CD14-positive monocyte (primary cell): ENCODE results near the gene FBXL17. TPM values are rescaled to one million over a fixed set of nuclear protein-coding genes. Genes with fewer than 3 reads are reported as not detected.

Source experiments
- DNase-seq, 3 donors: peaks; one replicate each; pipeline ENCODE4 v3.0.0-alpha.2; 2011 to 2022
- H2AFZ ChIP-seq: 2 replicates; pipeline ENCODE4 v1.6.0; 2012; ENCODE audit warnings: mild to moderate bottlenecking, low read depth, low read length, inconsistent platforms; ENCODE audit not compliant: insufficient read depth, poor library complexity, severe bottlenecking
- H3K27ac ChIP-seq, 2 donors: 1 replicate in 1 of 2; 2 replicates in 1 of 2; pipeline ENCODE4 v1.5.1; 2012 to 2013; ENCODE audit warnings: low read length in 2 of 2, control low read depth in 1 of 2, inconsistent platforms in 1 of 2, low read depth in 1 of 2, mild to moderate bottlenecking in 1 of 2
- H3K27me3 ChIP-seq, 2 donors: one replicate each; pipeline versions ENCODE4 v1.6.0 to v1.6.1; 2011 to 2013; ENCODE audit warnings: low read length in 2 of 2; ENCODE audit not compliant: control insufficient read depth in 2 of 2, insufficient read depth in 2 of 2
- H3K36me3 ChIP-seq, 2 donors: replicated peaks in 1 of 2; 1 replicate in 1 of 2; 2 replicates in 1 of 2; pipeline versions ENCODE4 v1.5.1 to v1.6.1; 2012 to 2013; ENCODE audit warnings: low read length in 2 of 2, control low read depth in 1 of 2, inconsistent platforms in 1 of 2, mild to moderate bottlenecking in 1 of 2; ENCODE audit not compliant: insufficient read depth in 2 of 2, control insufficient read depth in 1 of 2
- H3K4me1 ChIP-seq, 2 donors: 1 replicate in 1 of 2; 2 replicates in 1 of 2; pipeline versions ENCODE4 v1.5.1 to v1.6.1; 2012 to 2013; ENCODE audit warnings: low read length in 2 of 2, control low read depth in 1 of 2, inconsistent platforms in 1 of 2, mild to moderate bottlenecking in 1 of 2, moderate library complexity in 1 of 2; ENCODE audit not compliant: insufficient read depth in 2 of 2, control insufficient read depth in 1 of 2
- H3K4me2 ChIP-seq: replicated peaks from 2 replicates; pipeline ENCODE3; 2012; ENCODE audit warnings: low read length, moderate library complexity, mild to moderate bottlenecking; ENCODE audit not compliant: poor library complexity, severe bottlenecking; ENCODE audit errors: extremely low read depth
- H3K4me3 ChIP-seq, 3 experiments: fragments of 200-600 bp in 1 of 3; sonication (generic) in 1 of 3; replicated peaks in 1 of 3; 1 replicate in 2 of 3; 2 replicates in 1 of 3; pipeline ENCODE4 v1.5.1; 2011 to 2013; ENCODE audit warnings: low read length in 3 of 3, mild to moderate bottlenecking in 3 of 3, control low read depth in 2 of 3, low read depth in 2 of 3, inconsistent platforms in 1 of 3, moderate library complexity in 1 of 3
- H3K79me2 ChIP-seq: 2 replicates; pipeline ENCODE4 v1.6.0; 2012; ENCODE audit warnings: mild to moderate bottlenecking, control low read depth, inconsistent platforms, low read length, moderate library complexity; ENCODE audit not compliant: insufficient read depth
- H3K9ac ChIP-seq: 2 replicates; pipeline ENCODE4 v1.6.0; 2017; ENCODE audit warnings: low read length, mild to moderate bottlenecking; ENCODE audit not compliant: insufficient read depth, poor library complexity, severe bottlenecking
- H3K9me3 ChIP-seq, 2 donors: replicated peaks in 1 of 2; 1 replicate in 1 of 2; 2 replicates in 1 of 2; pipeline versions ENCODE4 v1.5.1 to v1.6.1; 2012 to 2013; ENCODE audit warnings: low read length in 2 of 2, control low read depth in 1 of 2; ENCODE audit not compliant: control insufficient read depth in 1 of 2, insufficient read depth in 1 of 2
- H4K20me1 ChIP-seq: 2 replicates; pipeline ENCODE4 v1.6.0; 2012; ENCODE audit warnings: mild to moderate bottlenecking, low read length, control low read depth, moderate library complexity; ENCODE audit not compliant: insufficient read depth
- H3K27ac Mint-ChIP-seq, 7 donors: one replicate each; pipeline ENCODE4 v1.8.0; 2020; ENCODE audit warnings: mild to moderate bottlenecking in 7 of 7, mixed read lengths in 7 of 7, moderate library complexity in 6 of 7, inconsistent platforms in 2 of 7
- H3K27me3 Mint-ChIP-seq, 3 donors: one replicate each; pipeline ENCODE4 v1.8.0; 2021 to 2022; ENCODE audit warnings: low read depth in 3 of 3, mild to moderate bottlenecking in 3 of 3, mixed read lengths in 3 of 3, moderate library complexity in 3 of 3, inconsistent platforms in 1 of 3
- H3K36me3 Mint-ChIP-seq, 2 donors: one replicate each; pipeline ENCODE4 v1.8.0; 2020; ENCODE audit warnings: mixed read lengths in 2 of 2, inconsistent platforms in 1 of 2, mild to moderate bottlenecking in 1 of 2
- H3K4me1 Mint-ChIP-seq: one replicate; pipeline ENCODE4 v1.8.0; 2020; ENCODE audit warnings: mild to moderate bottlenecking, mixed read lengths
- H3K4me3 Mint-ChIP-seq, 2 donors: one replicate each; pipeline ENCODE4 v1.8.0; 2020; ENCODE audit warnings: mild to moderate bottlenecking in 2 of 2, mixed read lengths in 2 of 2, moderate library complexity in 1 of 2
- H3K9me3 Mint-ChIP-seq, 7 donors: one replicate each; pipeline ENCODE4 v1.8.0; 2020 to 2022; ENCODE audit warnings: mixed read lengths in 7 of 7, mild to moderate bottlenecking in 6 of 7, moderate library complexity in 6 of 7, inconsistent platforms in 2 of 7
- CTCF ChIP-seq: fragments of 200-600 bp; IDR thresholded peaks from one replicate; pipeline ENCODE4 v1.8.0; 2022; ENCODE audit warnings: antibody characterized with exemption, mild to moderate bottlenecking
- WGBS: methylation state at CpG from one replicate; pipeline ENCODE4 v1.1.5; 2013; ENCODE audit warnings: missing lambda C conversion rate; ENCODE audit not compliant: insufficient coverage; 5-methylcytosine and 5-hydroxymethylcytosine counted together
- intact Hi-C, 2 donors: fragments of 100-400 bp; cut with micrococcal nuclease; formaldehyde crosslinking; loops; one replicate each; pipeline versions ENCODE4 v1.15.0 to v1.15.1; 2023
- polyA plus RNA-seq, 3 donors: library from polyadenylated mRNA; depleted of rRNA in 1 of 3; unstranded in 2 of 3; stranded (reverse) in 1 of 3; fragments of 300-500 nt in 2 of 3; fragments of >200 nt in 1 of 3; fragmentation: Illumina TruSeq in 2 of 3; gene quantifications; 1 replicate in 2 of 3; 2 replicates in 1 of 3; pipeline ENCODE4 v1.2.3, GENCODE V29; 2012 to 2021

Gene FBXL17
- polyA plus RNA-seq, 3 donors: 1.5 to 6.6 (median 2.0) TPM

GRCh38 chr5:107926121-107926520 is 455.8 kb downstream of the FBXL17 start:
- no peaks in the 10 kb centered on the region for H3K27me3 ChIP-seq
- Mint-ChIP-seq H3K27ac (no peak overlapping the region), H3K9me3 (peaks cover 0 to 2% (median 0%) of the 10 kb centered on the region in 7 donors), H3K36me3 (peaks cover 0 to 2% of the 10 kb centered on the region in 2 donors), H3K27me3 (peaks cover 0 to 1% (median 0%) of the 10 kb centered on the region in 3 donors), H3K4me3 (no peak overlapping the region), H3K4me1 (no peaks in the 10 kb centered on the region)
- H3K4me2 ChIP-seq: no peak overlapping the region
- H3K36me3 ChIP-seq: no peaks in the 10 kb centered on the region
- H3K4me1 ChIP-seq: no peaks in the 10 kb centered on the region
- H3K27ac ChIP-seq: no peak overlapping the region
- no peak for TF ChIP-seq CTCF
- H3K4me3 ChIP-seq: no peak overlapping the region
- H3K79me2 ChIP-seq: no peaks in the 10 kb centered on the region
- H4K20me1 ChIP-seq: no peaks in the 10 kb centered on the region
- no peaks in the 10 kb centered on the region for H3K9me3 ChIP-seq
- no peak overlapping the region for H3K9ac ChIP-seq
- no peak for DNase-seq
- intact Hi-C loops: no loop called here
- WGBS: no CpG with 5 or more reads among the region's 1 CpG
- H2AFZ ChIP-seq: no peak overlapping the region

GRCh38 chr5:107925200-107925599 is 456.7 kb downstream of the FBXL17 start:
- H3K36me3 ChIP-seq: no peaks in the 10 kb centered on the region
- H3K9ac ChIP-seq: no peak overlapping the region
- peaks cover 0 to 2% (median 0%) of the 10 kb centered on the region in 7 donors for H3K9me3 Mint-ChIP-seq
- H3K27me3 ChIP-seq: no peaks in the 10 kb centered on the region
- H3K4me3 Mint-ChIP-seq: no peak overlapping the region
- no peak overlapping the region for H3K4me3 ChIP-seq
- no peak overlapping the region for H2AFZ ChIP-seq
- WGBS: 100% methylated on average over 2 of the region's 4 CpGs
- H3K27me3 Mint-ChIP-seq: peaks cover 0 to 1% (median 0%) of the 10 kb centered on the region in 3 donors
- H3K4me1 ChIP-seq: no peaks in the 10 kb centered on the region
- H3K79me2 ChIP-seq: no peaks in the 10 kb centered on the region
- H3K4me2 ChIP-seq: no peak overlapping the region
- H3K4me1 Mint-ChIP-seq: no peaks in the 10 kb centered on the region
- no peaks in the 10 kb centered on the region for H3K9me3 ChIP-seq
- H3K36me3 Mint-ChIP-seq: peaks cover 0 to 2% of the 10 kb centered on the region in 2 donors
- no peak for DNase-seq
- no peak for TF ChIP-seq CTCF
- no peaks in the 10 kb centered on the region for H4K20me1 ChIP-seq
- intact Hi-C loops: no loop called here
- H3K27ac ChIP-seq: no peak overlapping the region
- H3K27ac Mint-ChIP-seq: peak overlapping the region in 1 of 7 donors; percentile 50
